K562 (cell line): ENCODE data around the gene FAM161B. TPM values are rescaled to one million over a fixed set of nuclear protein-coding genes. Genes with fewer than 3 reads are reported as not detected.

Source experiments
- ARID3B ChIP-seq: fragments of 250-450 bp; sonication (Bioruptor Pico); IDR thresholded peaks from 2 replicates; pipeline ENCODE4 v1.4.0; 2020; ENCODE audit warnings: borderline replicate concordance
- CAMTA2 ChIP-seq: fragments of 250-450 bp; sonication (Bioruptor Pico); conservative IDR thresholded peaks from 2 replicates; pipeline ENCODE4 v1.5.1; 2022
- CEBPB ChIP-seq: fragments of 450-650 bp; IDR thresholded peaks from 2 replicates; pipeline ENCODE4 v1.6.1; 2016; ENCODE audit warnings: missing genetic modification characterization, missing compliant biosample characterization
- CEBPG ChIP-seq, 3 experiments: fragments of 200-800 bp in 1 of 3; sonication (Bioruptor generic) in 1 of 3; sonication (generic) in 1 of 3; formaldehyde crosslinking in 1 of 3; IDR thresholded peaks in 2 of 3; conservative IDR thresholded peaks in 1 of 3; 2 replicates each; pipeline versions ENCODE4 v1.6.1 to v1.8.0; 2016 to 2022; ENCODE audit warnings: missing compliant biosample characterization in 2 of 3, missing genetic modification characterization in 2 of 3, mild to moderate bottlenecking in 1 of 3, missing genetic modification reagents in 1 of 3
- CHD1 ChIP-seq: fragments of 200-600 bp; sonication (generic); IDR thresholded peaks from one replicate; pipeline ENCODE4 v1.6.1; 2012; ENCODE audit warnings: mild to moderate bottlenecking, moderate library complexity, low read length, inconsistent platforms
- CLOCK ChIP-seq: fragments of 250-450 bp; sonication (Bioruptor Pico); IDR thresholded peaks from 2 replicates; pipeline ENCODE4 v1.4.0; 2020; ENCODE audit warnings: mild to moderate bottlenecking, moderate library complexity, borderline replicate concordance
- CTBP1 ChIP-seq: fragments of 450-650 bp; IDR thresholded peaks from 2 replicates; pipeline ENCODE4 v1.6.1; 2016; ENCODE audit warnings: borderline replicate concordance
- DDX20 ChIP-seq: fragments of 450-650 bp; IDR thresholded peaks from 2 replicates; pipeline ENCODE4 v1.6.1; 2016; ENCODE audit warnings: missing genetic modification characterization, low read depth, mild to moderate bottlenecking, missing compliant biosample characterization, moderate library complexity
- EHMT2 ChIP-seq: fragments of 450-650 bp; IDR thresholded peaks from 2 replicates; pipeline ENCODE4 v1.6.1; 2018; ENCODE audit warnings: antibody characterized with exemption
- ESRRB ChIP-seq: fragments of 250-450 bp; sonication (Bioruptor Pico); IDR thresholded peaks from 2 replicates; pipeline ENCODE4 v1.5.0; 2020; ENCODE audit warnings: mild to moderate bottlenecking, moderate library complexity, borderline replicate concordance
- ETV1 ChIP-seq: fragments of 450-650 bp; conservative IDR thresholded peaks from 2 replicates; pipeline ENCODE4 v1.6.1; 2016; ENCODE audit warnings: missing genetic modification characterization, control low read depth, low read depth, missing compliant biosample characterization
- FOS ChIP-seq: IDR thresholded peaks from 3 replicates; pipeline ENCODE4 v1.6.1; 2011; ENCODE audit not compliant: insufficient read length; ENCODE audit errors: extremely low read depth
- KDM1A ChIP-seq, 2 experiments: fragments of 450-650 bp; IDR thresholded peaks; 2 replicates each; pipeline ENCODE4 v1.6.1; 2016; ENCODE audit warnings: mild to moderate bottlenecking in 2 of 2
- NBN ChIP-seq: fragments of 450-650 bp; IDR thresholded peaks from 2 replicates; pipeline ENCODE4 v1.6.1; 2016; ENCODE audit warnings: low read depth, mild to moderate bottlenecking
- NCOA6 ChIP-seq: fragments of 450-650 bp; IDR thresholded peaks from 2 replicates; pipeline ENCODE4 v1.6.1; 2017; ENCODE audit warnings: mild to moderate bottlenecking
- NFRKB ChIP-seq: fragments of 450-650 bp; IDR thresholded peaks from 2 replicates; pipeline ENCODE4 v1.6.1; 2016; ENCODE audit warnings: low read depth
- NR3C1 ChIP-seq: sonication (generic); formaldehyde crosslinking; IDR thresholded peaks from 2 replicates; pipeline ENCODE4 v1.8.1; 2022; ENCODE audit warnings: missing genetic modification reagents
- PTBP1 ChIP-seq: fragments of 200-400 bp; formaldehyde crosslinking; IDR thresholded peaks from 2 replicates; pipeline ENCODE4 v1.6.1; 2017; ENCODE audit warnings: low read depth, low read length
- SOX6 ChIP-seq: fragments of 450-650 bp; IDR thresholded peaks from 2 replicates; pipeline ENCODE4 v1.6.1; 2014; ENCODE audit warnings: mild to moderate bottlenecking
- XRCC3 ChIP-seq: fragments of 450-650 bp; IDR thresholded peaks from 2 replicates; pipeline ENCODE4 v1.6.1; 2017; ENCODE audit warnings: mild to moderate bottlenecking, moderate library complexity
- ZNF280A ChIP-seq: fragments of 450-650 bp; IDR thresholded peaks from 2 replicates; pipeline ENCODE4 v1.6.1; 2018; ENCODE audit warnings: mild to moderate bottlenecking, low read depth; ENCODE audit not compliant: partially characterized antibody
- ZNF282 ChIP-seq: sonication (generic); formaldehyde crosslinking; IDR thresholded peaks from 2 replicates; pipeline ENCODE4 v1.8.1; 2023; ENCODE audit warnings: missing genetic modification reagents
- ZNF584 ChIP-seq: fragments of 200-800 bp; sonication (Bioruptor generic); IDR thresholded peaks from 2 replicates; pipeline ENCODE4 v1.6.1; 2016; ENCODE audit warnings: low read depth, mild to moderate bottlenecking, missing genetic modification characterization, missing compliant biosample characterization
- polyA plus RNA-seq, 8 experiments: library from polyadenylated mRNA; depleted of rRNA in 4 of 8; stranded (reverse) in 5 of 8; unstranded in 3 of 8; fragments of >200 nt; fragmentation: Nextera tagmentation in 2 of 8; fragmentation: Illumina TruSeq in 1 of 8; extraction: Ambion mirVana in 2 of 8; extraction: Trizol in 1 of 8; gene quantifications; 2 replicates each; pipeline versions ENCODE4 v1.2.1 to v1.2.3, GENCODE V29; 2011 to 2014; ENCODE audit warnings: inconsistent platforms in 1 of 8, missing spikeins in 1 of 8
- total RNA-seq, 7 experiments: library from RNA; depleted of rRNA in 6 of 7; stranded (reverse); fragments of >200 nt in 6 of 7; fragmentation: Illumina TruSeq in 2 of 7; extraction: Trizol in 2 of 7; gene quantifications; 2 replicates each; pipeline versions ENCODE4 v1.2.1 to v1.2.3, GENCODE V29; 2011 to 2021; ENCODE audit warnings: low replicate concordance in 1 of 7
- TF ChIP-seq, protein P1 (sequence below), 2 experiments: fragments of 450-650 bp in 1 of 2; sonication (generic) in 1 of 2; formaldehyde crosslinking in 1 of 2; IDR thresholded peaks in 1 of 2; conservative IDR thresholded peaks in 1 of 2; 2 replicates each; pipeline versions ENCODE4 v1.6.1 to v1.8.1; 2016 to 2023; ENCODE audit warnings: mild to moderate bottlenecking in 2 of 2, moderate library complexity in 2 of 2, inconsistent platforms in 1 of 2, missing genetic modification reagents in 1 of 2

FAM161B gene
- total and polyA plus RNA-seq, 9 of the 15 experiments (the other 6 are each of a cell fraction or from before 2014, with no cell fraction given) = 0.15 to 1.3 (median 0.84) TPM

DNA sequence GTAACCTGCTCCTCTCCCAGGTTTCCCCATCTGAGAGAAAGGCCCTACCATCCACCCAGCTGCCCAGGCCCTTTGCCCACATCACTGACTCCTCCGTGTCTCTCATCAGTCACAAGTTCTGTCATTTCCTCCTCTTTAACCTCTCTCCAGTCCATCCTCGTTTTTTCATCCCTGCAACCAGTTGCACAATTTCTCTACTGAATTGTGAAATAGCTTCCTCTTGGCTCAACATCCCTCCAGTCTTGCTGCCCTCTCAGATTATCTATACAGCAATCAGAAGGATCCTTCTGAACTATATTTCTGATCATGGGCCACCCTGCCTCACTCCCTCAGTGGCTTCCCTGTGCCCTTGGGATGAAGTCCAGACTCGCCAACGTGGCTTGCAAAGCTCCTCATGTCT is 6.8 kb downstream of the FAM161B start (continued):
- TF ChIP-seq CLOCK (no peak), ZNF282 (CRISPR knock-in tag) (no peak), XRCC3 (no peak), NFRKB (no peak), CAMTA2 (CRISPR knock-in tag) (no peak), DDX20 (tag) (no peak), CTBP1 (0 out of 2 replicates have a peak, but pooled peaks have one; percentile 30), ETV1 (tag) (no peak), ZNF584 (CRISPR knock-in tag) (no peak), NCOA6 (no peak), SOX6 (no peak), FOS (no peak), NBN (no peak), NR3C1 (no peak), CEBPG (CRISPR knock-in tag; IDR thresholded peaks at IDR 0.05) (peak; percentile 91), CEBPG (tag; conservative IDR thresholded peaks at IDR 0.05 in 1 of 2, IDR thresholded peaks at IDR 0.05 in 1 of 2) (peak; percentile 94 to 99), CHD1 (no peak), EHMT2 (no peak), PTBP1 (no peak), ESRRB (no peak), CEBPB (tag) (peak; percentile 99), ZNF280A (no peak), ARID3B (CRISPR knock-in tag) (no peak), KDM1A (IDR thresholded peaks at IDR 0.05) (no peak)
- TF ChIP-seq, protein P1, sequence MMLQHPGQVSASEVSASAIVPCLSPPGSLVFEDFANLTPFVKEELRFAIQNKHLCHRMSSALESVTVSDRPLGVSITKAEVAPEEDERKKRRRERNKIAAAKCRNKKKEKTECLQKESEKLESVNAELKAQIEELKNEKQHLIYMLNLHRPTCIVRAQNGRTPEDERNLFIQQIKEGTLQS (IDR thresholded peaks at IDR 0.05) = peak; percentile 32; the same call in 1 of the 2 replicates
- TF ChIP-seq, protein P1 (CRISPR knock-in tag; conservative IDR thresholded peaks at IDR 0.05) = no peak
